Transverse colon (tissue), 4 donors: ENCODE measurements around the gene SHLD1. TPM values are rescaled to one million over a fixed set of nuclear protein-coding genes. Genes with fewer than 3 reads are reported as not detected.
"Not testable (repeated sequence)": the region's sequence is repeated elsewhere in the genome, so short reads cannot be mapped to it uniquely, and the experiment has no call there.

Experiments
- DNase-seq: peaks from one replicate; pipeline ENCODE4 v3.0.0-alpha.2; 2019
- H3K27ac ChIP-seq, 4 donors: fragments of 200-600 bp; sonication (generic); 2 replicates each; pipeline ENCODE4 v1.5.1; 2016 to 2018; ENCODE audit warnings: inconsistent platforms in 4 of 4
- H3K27me3 ChIP-seq: fragments of 200-600 bp; sonication (generic); 2 replicates; pipeline ENCODE4 v1.5.1; 2017; ENCODE audit warnings: inconsistent platforms
- H3K36me3 ChIP-seq, 4 donors: fragments of 200-600 bp; sonication (generic); 2 replicates each; pipeline ENCODE4 v1.5.1; 2017 to 2019; ENCODE audit warnings: inconsistent platforms in 4 of 4
- H3K4me1 ChIP-seq, 4 donors: fragments of 200-600 bp; sonication (generic); 2 replicates each; pipeline ENCODE4 v1.5.1; 2017 to 2020; ENCODE audit warnings: inconsistent platforms in 4 of 4
- H3K4me3 ChIP-seq, 4 donors: fragments of 200-600 bp; sonication (generic); 1 replicate in 1 of 4; 2 replicates in 3 of 4; pipeline versions ENCODE4 v1.5.1 to v1.6.1; 2017 to 2019; ENCODE audit warnings: inconsistent platforms in 4 of 4
- H3K9me3 ChIP-seq, 2 donors: fragments of 200-600 bp; sonication (generic); 2 replicates each; pipeline ENCODE4 v1.5.1; 2017 to 2019; ENCODE audit warnings: inconsistent platforms in 2 of 2
- CTCF ChIP-seq, 5 experiments: fragments of 200-600 bp in 3 of 5; fragments of 450-650 bp in 2 of 5; sonication (generic) in 3 of 5; IDR thresholded peaks; 1 replicate in 2 of 5; 2 replicates in 3 of 5; pipeline ENCODE4 v1.5.1; 2016 to 2017; ENCODE audit warnings: antibody characterized with exemption in 5 of 5, inconsistent platforms in 3 of 5, mild to moderate bottlenecking in 2 of 5, moderate library complexity in 1 of 5
- EP300 ChIP-seq: sonication (generic); formaldehyde crosslinking; IDR thresholded peaks from one replicate; pipeline ENCODE4 v1.6.1; 2017; ENCODE audit warnings: antibody characterized with exemption, low read depth
- POLR2A ChIP-seq: fragments of 450-650 bp; IDR thresholded peaks from one replicate; pipeline ENCODE4 v1.6.1; 2016; ENCODE audit warnings: antibody characterized with exemption, mild to moderate bottlenecking, moderate library complexity
- POLR2AphosphoS5 ChIP-seq, 3 donors: sonication (generic); formaldehyde crosslinking; IDR thresholded peaks; one replicate each; pipeline ENCODE4 v1.6.1; 2016; ENCODE audit warnings: antibody characterized with exemption in 3 of 3
- WGBS, 2 donors: methylation state at CpG; one replicate each; pipeline ENCODE4 v1.1.5; 2018; ENCODE audit warnings: low coverage in 1 of 2; 5-methylcytosine and 5-hydroxymethylcytosine counted together
- in situ Hi-C, 4 donors: fragments of 200-750 bp; cut with MboI; loops; one replicate each; pipeline versions ENCODE4 v1.15.0 to v1.15.1; 2017; ENCODE audit warnings: low sequenced_read_pairs in 3 of 4, low pct_ligation_motif_present in 1 of 4, low pct_unique_long_range_greater_than_20kb in 1 of 4
- intact Hi-C: fragments of 100-400 bp; cut with DNase I; formaldehyde crosslinking; loops from one replicate; pipeline ENCODE4 v1.15.1; 2023; ENCODE audit warnings: low total_unique reads
- total RNA-seq, 4 donors: library from RNA; depleted of rRNA; stranded (reverse); fragments of >200 nt; gene quantifications; one replicate each; pipeline ENCODE4 v1.1.0, GENCODE V29; 2016

SHLD1 gene
- total RNA-seq, 4 donors from 2014 or later: 3.0 to 43.8 (median 6.8) TPM; not detected in 1

GRCh38 chr20:5797165-5797564 is 47.0 kb downstream of the SHLD1 start:
- no peak for TF ChIP-seq EP300
- no peak for TF ChIP-seq POLR2AphosphoS5 (IDR thresholded peaks at IDR 0.05)
- TF ChIP-seq CTCF (IDR thresholded peaks at IDR 0.05): no peak
- TF ChIP-seq POLR2A: no peak
- in situ Hi-C loops (loop anchor here in 2 of 4 donors (25.0 kb wide), 1 partner anchor 235 kb away; no protein-coding TSS in a partner anchor), intact Hi-C loops (no loop called here)
- Histone ChIP-seq H3K27me3 (no peaks in the 10 kb centered on the region), H3K9me3 (no peaks in the 10 kb centered on the region), H3K27ac (peak overlapping the region in 3 of 4 donors; percentile 22 to 63 (median 25)), H3K4me3 (no peak overlapping the region), H3K36me3 (no peaks in the 10 kb centered on the region), H3K4me1 (peaks cover 3 to 18% (median 9%) of the 10 kb centered on the region in 4 donors)
- no peak for DNase-seq
- WGBS, 2 donors: 57% methylated on average over 1 of the region's 1 CpG

DNA sequence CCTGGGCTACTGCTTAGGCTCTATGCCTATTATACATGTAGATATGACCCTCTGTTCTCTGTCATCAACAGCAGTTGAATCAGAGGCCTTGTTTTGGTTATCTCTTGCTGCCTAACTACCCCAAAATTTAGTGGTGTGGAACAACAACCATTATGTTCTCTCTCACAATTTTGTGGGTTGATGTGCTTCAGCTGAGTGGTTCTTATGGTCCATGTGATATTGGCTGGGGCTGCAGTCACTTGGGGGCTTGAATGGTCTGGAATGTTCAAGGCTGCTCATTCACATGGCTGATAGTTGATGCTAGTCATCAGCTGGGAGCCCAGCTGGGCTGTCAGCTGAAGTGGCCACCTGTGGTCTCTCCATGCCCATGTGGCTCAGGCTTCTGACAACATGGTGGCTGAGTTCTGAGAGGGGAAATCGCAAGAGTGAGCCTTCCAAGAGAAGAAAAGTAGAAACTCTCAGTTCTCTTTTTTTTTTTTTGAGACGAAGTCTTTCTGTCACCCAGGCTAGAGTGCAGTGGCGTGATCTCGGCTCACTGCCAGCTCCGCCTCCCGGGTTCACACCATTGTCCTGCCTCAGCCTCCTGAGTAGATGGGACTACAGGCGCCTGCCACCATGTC is 47.8 kb downstream of the SHLD1 start:
- intact Hi-C loops (no loop called here), in situ Hi-C loops (loop anchor here in 2 of 4 donors (25.0 kb wide), 1 partner anchor 236 kb away; no protein-coding TSS in a partner anchor)
- no peaks in the 10 kb centered on the region for H3K36me3 ChIP-seq
- no peak overlapping the region for H3K4me3 ChIP-seq
- WGBS, 2 donors: 78% methylated on average over 7 of the region's 7 CpGs; no CpG with 5 or more reads in 1 of the 2 donors
- DNase-seq: no peak
- peaks cover 3 to 18% (median 9%) of the 10 kb centered on the region in 4 donors for H3K4me1 ChIP-seq
- TF ChIP-seq EP300 (no peak), POLR2AphosphoS5 (IDR thresholded peaks at IDR 0.05) (no peak), CTCF (IDR thresholded peaks at IDR 0.05) (no peak), POLR2A (no peak)
- no peaks in the 10 kb centered on the region for H3K9me3 ChIP-seq
- H3K27me3 ChIP-seq: no peaks in the 10 kb centered on the region
- H3K27ac ChIP-seq: peak overlapping the region in 1 of 4 donors; percentile 9

DNA sequence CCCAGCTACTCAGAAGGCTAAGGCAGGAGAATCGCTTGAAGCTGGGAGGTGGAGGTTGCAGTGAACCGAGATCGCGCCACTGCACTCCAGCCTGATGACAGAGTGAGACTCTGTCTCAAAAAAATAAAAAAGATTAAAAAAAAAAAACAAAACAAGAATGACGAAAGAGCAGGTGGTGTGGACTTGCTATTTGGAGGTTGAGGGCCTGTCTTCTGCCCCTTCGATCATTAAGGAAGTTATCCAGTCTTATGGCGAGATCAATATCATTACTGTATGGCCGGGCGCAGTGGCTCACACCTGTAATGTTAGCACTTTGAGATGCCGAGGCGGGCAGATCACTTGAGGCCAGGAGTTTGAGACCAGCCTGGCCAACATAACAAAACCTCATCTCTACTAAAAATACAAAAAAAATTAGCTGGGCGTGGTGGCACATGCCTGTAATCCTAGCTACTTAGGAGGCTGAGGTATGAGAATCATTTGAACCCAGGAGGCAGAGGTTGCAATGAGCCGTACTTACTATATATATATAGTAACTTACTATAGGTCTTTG is 53.6 kb downstream of the SHLD1 start:
- Histone ChIP-seq H3K27ac (peak overlapping the region in 2 of 4 donors; percentile 51 to 61), H3K4me1 (peaks cover 6 to 18% (median 12%) of the 10 kb centered on the region in 4 donors)
- DNase-seq, in situ Hi-C loops, H3K36me3 ChIP-seq, H3K27me3 ChIP-seq, H3K4me3 ChIP-seq, intact Hi-C loops, H3K9me3 ChIP-seq: not testable (repeated sequence)
- WGBS, 2 donors: 80 to 91% methylated on average over 12 to 13 of the region's 13 CpGs

- no peaks in the 10 kb centered on the region for H3K27me3 ChIP-seq
- in situ Hi-C loops (no loop called here), intact Hi-C loops (no loop called here)
- H3K4me1 ChIP-seq: peaks cover 6 to 18% (median 12%) of the 10 kb centered on the region in 4 donors
- DNase-seq: no peak
- no peaks in the 10 kb centered on the region for H3K36me3 ChIP-seq
- H3K4me3 ChIP-seq: no peak overlapping the region
- H3K27ac ChIP-seq: no peak overlapping the region
- 89 to 100% methylated on average over 1 to 7 of the region's 7 CpGs for WGBS, 2 donors
- TF ChIP-seq POLR2A: no peak
- TF ChIP-seq EP300: no peak
- no peak for TF ChIP-seq CTCF (IDR thresholded peaks at IDR 0.05)
- TF ChIP-seq POLR2AphosphoS5 (IDR thresholded peaks at IDR 0.05): no peak
- H3K9me3 ChIP-seq: no peaks in the 10 kb centered on the region
Observed at GRCh38 chr20:5806457-5807263, 56.5 kb downstream of the SHLD1 start.
